ENCODE data around the gene CCDC9B. TPM values are rescaled to one million over a fixed set of nuclear protein-coding genes. Genes with fewer than 3 reads are reported as not detected.

Gene CCDC9B
- total RNA-seq, 1 experiment from 2014 or later: 1.4 TPM

DNA sequence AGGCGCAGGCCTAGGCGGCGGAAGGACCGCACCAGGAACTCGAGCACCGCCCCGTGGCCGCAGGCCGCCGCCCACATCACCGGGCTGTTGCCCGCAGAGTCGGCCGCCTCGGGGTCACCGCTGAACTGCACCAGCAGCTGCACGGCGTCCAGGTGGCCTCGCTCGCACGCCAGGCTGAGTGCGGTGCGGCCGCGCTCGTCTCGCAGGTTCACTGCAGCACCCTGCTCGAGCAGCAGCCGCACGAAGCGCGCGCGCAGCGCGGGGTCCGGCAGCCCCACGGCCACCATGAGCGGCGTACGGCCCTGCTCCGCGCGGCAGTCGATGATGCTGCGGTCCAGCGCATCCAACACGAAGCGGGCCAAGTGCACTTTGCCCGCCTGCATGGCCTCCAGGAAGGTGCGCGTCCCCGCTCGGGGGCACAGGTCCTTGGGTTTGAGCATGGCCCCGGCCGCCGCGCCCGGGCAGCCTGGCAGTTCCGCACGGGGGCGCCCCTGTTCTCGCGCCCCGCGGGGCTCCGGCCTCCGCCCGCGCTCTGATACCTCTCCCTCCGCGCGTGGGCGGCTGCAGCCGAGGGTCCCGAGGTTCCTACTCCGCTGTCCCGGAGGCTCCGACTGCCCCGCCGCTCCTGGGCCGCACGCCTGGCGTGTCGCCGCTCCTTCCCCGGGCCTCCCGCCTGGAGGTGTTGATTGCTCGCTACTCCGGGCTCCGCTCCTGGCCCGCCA, 58.4 kb downstream of the CCDC9B start (continued):
- TF ChIP-seq, protein P1, sequence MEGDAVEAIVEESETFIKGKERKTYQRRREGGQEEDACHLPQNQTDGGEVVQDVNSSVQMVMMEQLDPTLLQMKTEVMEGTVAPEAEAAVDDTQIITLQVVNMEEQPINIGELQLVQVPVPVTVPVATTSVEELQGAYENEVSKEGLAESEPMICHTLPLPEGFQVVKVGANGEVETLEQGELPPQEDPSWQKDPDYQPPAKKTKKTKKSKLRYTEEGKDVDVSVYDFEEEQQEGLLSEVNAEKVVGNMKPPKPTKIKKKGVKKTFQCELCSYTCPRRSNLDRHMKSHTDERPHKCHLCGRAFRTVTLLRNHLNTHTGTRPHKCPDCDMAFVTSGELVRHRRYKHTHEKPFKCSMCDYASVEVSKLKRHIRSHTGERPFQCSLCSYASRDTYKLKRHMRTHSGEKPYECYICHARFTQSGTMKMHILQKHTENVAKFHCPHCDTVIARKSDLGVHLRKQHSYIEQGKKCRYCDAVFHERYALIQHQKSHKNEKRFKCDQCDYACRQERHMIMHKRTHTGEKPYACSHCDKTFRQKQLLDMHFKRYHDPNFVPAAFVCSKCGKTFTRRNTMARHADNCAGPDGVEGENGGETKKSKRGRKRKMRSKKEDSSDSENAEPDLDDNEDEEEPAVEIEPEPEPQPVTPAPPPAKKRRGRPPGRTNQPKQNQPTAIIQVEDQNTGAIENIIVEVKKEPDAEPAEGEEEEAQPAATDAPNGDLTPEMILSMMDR (IDR thresholded peaks at IDR 0.05): peak; percentile 28; the same call in 1 of the 2 replicates
- TF ChIP-seq ATF1 (CRISPR knock-in tag; IDR thresholded peaks at IDR 0.05): no peak
- TF ChIP-seq, protein P2, sequence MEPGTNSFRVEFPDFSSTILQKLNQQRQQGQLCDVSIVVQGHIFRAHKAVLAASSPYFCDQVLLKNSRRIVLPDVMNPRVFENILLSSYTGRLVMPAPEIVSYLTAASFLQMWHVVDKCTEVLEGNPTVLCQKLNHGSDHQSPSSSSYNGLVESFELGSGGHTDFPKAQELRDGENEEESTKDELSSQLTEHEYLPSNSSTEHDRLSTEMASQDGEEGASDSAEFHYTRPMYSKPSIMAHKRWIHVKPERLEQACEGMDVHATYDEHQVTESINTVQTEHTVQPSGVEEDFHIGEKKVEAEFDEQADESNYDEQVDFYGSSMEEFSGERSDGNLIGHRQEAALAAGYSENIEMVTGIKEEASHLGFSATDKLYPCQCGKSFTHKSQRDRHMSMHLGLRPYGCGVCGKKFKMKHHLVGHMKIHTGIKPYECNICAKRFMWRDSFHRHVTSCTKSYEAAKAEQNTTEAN (CRISPR knock-in tag; IDR thresholded peaks at IDR 0.05): peak; percentile 17; the same call in 1 of the 2 replicates

DNA sequence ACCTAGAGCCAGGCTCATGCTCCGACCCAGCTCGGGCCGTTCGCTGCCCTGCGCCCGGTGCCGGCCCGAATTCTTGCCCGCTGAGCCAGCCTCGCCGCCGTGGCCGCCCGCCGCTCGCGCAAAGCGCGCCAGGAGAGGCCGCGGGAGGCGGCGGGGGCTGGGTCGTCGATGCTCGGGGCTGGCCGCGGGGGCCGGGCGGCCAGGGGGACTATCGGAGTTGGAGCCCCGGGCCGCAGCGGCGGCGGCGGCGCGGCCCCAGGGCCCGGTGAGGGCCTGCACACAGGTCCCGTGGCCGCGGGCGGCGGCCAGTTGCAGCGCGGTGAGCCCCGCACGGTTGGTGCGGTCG, 59.0 kb downstream of the CCDC9B start:
- Mint-ChIP-seq H3K27ac (no peak overlapping the region), H3K27me3 (ENCODE audit: low read depth) (peaks cover 76% of the 10 kb centered on the region), H3K36me3 (no peaks in the 10 kb centered on the region), H3K9me3 (no peaks in the 10 kb centered on the region), H3K4me3 (no peak overlapping the region), H3K4me1 (peaks cover 59% of the 10 kb centered on the region)
- DNase-seq (ENCODE audit: low spot score) (no peak), ATAC-seq (no peak)
- TF ChIP-seq ZBTB21 (CRISPR knock-in tag; IDR thresholded peaks at IDR 0.05; ENCODE audit: borderline replicate concordance): no peak
- 0 out of 2 replicates have a peak, but pooled peaks have one; percentile 16 for TF ChIP-seq KAT7 (CRISPR knock-in tag; IDR thresholded peaks at IDR 0.05; ENCODE audit: borderline replicate concordance)
- CTCF ChIA-PET: interaction anchor here (1.0 to 13.0 kb wide), 3 partner anchors 9 to 41 kb away, joined by 5 to 341 read pairs (median 6); partner anchors contain the start of genes INAFM2 and PLCB2
- POLR2A ChIA-PET: no interaction called here

Other genes starting within 250 kb of the CCDC9B start
- 32.9 to 36.9 TPM (median 36.6 TPM) in 3 replicates for gene BMF, start 232.1 kb downstream of the CCDC9B start, total RNA-seq (2021)
- gene BUB1B, start 179.9 kb downstream of the CCDC9B start, total RNA-seq (2021): 148 to 192 TPM (median 156 TPM) in 3 replicates
- 8.7 to 11.7 TPM (median 9.6 TPM) in 3 replicates for gene PAK6, start 101.9 kb downstream of the CCDC9B start, total RNA-seq (2021)
- 1.2 to 1.7 TPM (median 1.4 TPM) in 3 replicates for gene ANKRD63, start 57.9 kb downstream of the CCDC9B start, total RNA-seq (2021)
- 14.2 to 18.5 TPM (median 15.2 TPM) in 3 replicates for gene PLCB2, start 33.0 kb downstream of the CCDC9B start, total RNA-seq (2021)
- 28.2 to 34.2 TPM (median 30.3 TPM) in 3 replicates for gene INAFM2, start 17.2 kb downstream of the CCDC9B start, total RNA-seq (2021)
- not detected in 3 replicates for gene PHGR1, start 10.1 kb upstream of the CCDC9B start, total RNA-seq (2021)
- 1.0 to 3.5 TPM (median 1.9 TPM) in 3 replicates for gene DISP2, start 17.3 kb upstream of the CCDC9B start, total RNA-seq (2021)
- gene KNSTRN, start 41.8 kb upstream of the CCDC9B start, total RNA-seq (2021): 58.7 to 73.4 TPM (median 64.6 TPM) in 3 replicates
- gene IVD, start 64.9 kb upstream of the CCDC9B start, total RNA-seq (2021): 82.2 to 96.1 TPM (median 89.3 TPM) in 3 replicates
- 40.7 to 49.1 TPM (median 41.5 TPM) in 3 replicates for gene BAHD1, start 100.0 kb upstream of the CCDC9B start, total RNA-seq (2021)
- gene CHST14, start 130.0 kb upstream of the CCDC9B start, total RNA-seq (2021): 21.3 to 29.5 TPM (median 26.2 TPM) in 3 replicates
- 12.8 to 15.6 TPM (median 13.7 TPM) in 3 replicates for gene CCDC32, start 224.1 kb upstream of the CCDC9B start, total RNA-seq (2021)
- gene RPUSD2, start 228.4 kb upstream of the CCDC9B start, total RNA-seq (2021): 28.5 to 34.2 TPM (median 30.8 TPM) in 3 replicates

Measured in WTC11 (cell line).